A549 (cell line): ENCODE results near the gene DHPS. TPM values are rescaled to one million over a fixed set of nuclear protein-coding genes. Genes with fewer than 3 reads are reported as not detected.

Experiments
- ATAC-seq, 2 experiments: fragments of 200-7000 bp in 1 of 2; fragments of >200 bp in 1 of 2; cut with Nextera tagmentation in 1 of 2; cut with Tn5 transposase in 1 of 2; 3 replicates each; pipeline versions ENCODE4 v1.8.0 to v1.9.1; 2018 to 2020; ENCODE audit warnings: mild to moderate bottlenecking in 1 of 2, moderate library complexity in 1 of 2
- CTCF ChIA-PET: fragments of 300-600 bp; sonication (Branson Sonifier 250); formaldehyde crosslinking; extraction: SDS; loops from one replicate; lab custom pipeline; 2021; ENCODE audit warnings: antibody characterized with exemption, inconsistent platforms; lab: Yijun Ruan, JAX
- POLR2A ChIA-PET: fragments of 350-600 bp; formaldehyde crosslinking; extraction: SDS; loops from one replicate; lab custom pipeline; 2021; ENCODE audit warnings: antibody characterized with exemption, inconsistent platforms; lab: Yijun Ruan, JAX
- DNase-seq, 2 experiments: peaks; one replicate each; pipeline versions ENCODE4 v3.0.0 to v3.0.0-alpha.2; 2011 to 2016; ENCODE audit warnings: low read depth in 1 of 2, low spot score in 1 of 2
- FAIRE-seq: peaks from 2 replicates; lab custom pipeline; 2011; peaks lifted over from hg19 to GRCh38; lab: Jason Lieb, UNC
- H3K27ac ChIP-seq, 2 experiments: fragments of >200 bp; sonication (Bioruptor Twin); formaldehyde crosslinking; 3 replicates each; pipeline ENCODE4 v1.5.1; 2016 to 2017
- H3K4me1 ChIP-seq: fragments of >200 bp; sonication (Bioruptor Twin); formaldehyde crosslinking; 3 replicates; pipeline ENCODE4 v1.6.1; 2016
- H3K4me2 ChIP-seq: fragments of >200 bp; sonication (Bioruptor Twin); formaldehyde crosslinking; 3 replicates; pipeline ENCODE4 v1.6.1; 2016
- H3K4me3 ChIP-seq: fragments of >200 bp; sonication (Bioruptor Twin); formaldehyde crosslinking; 3 replicates; pipeline ENCODE4 v1.5.1; 2016
- H3K9me3 ChIP-seq: fragments of >200 bp; sonication (Bioruptor Twin); formaldehyde crosslinking; 3 replicates; pipeline ENCODE4 v1.6.1; 2016
- BHLHE40 ChIP-seq: IDR thresholded peaks from 2 replicates; pipeline ENCODE4 v1.6.1; 2012; ENCODE audit warnings: low read depth, low read length, inconsistent platforms
- CBX8 ChIP-seq: fragments of 200-600 bp; sonication (generic); IDR thresholded peaks from 2 replicates; pipeline ENCODE4 v1.6.1; 2016
- CEBPB ChIP-seq, 2 experiments: fragments of >200 bp in 1 of 2; sonication (Bioruptor Twin) in 1 of 2; formaldehyde crosslinking in 1 of 2; IDR thresholded peaks; 2 replicates each; pipeline ENCODE4 v1.6.1; 2012 to 2016
- CHD2 ChIP-seq: fragments of 150-350 bp; IDR thresholded peaks from 2 replicates; pipeline ENCODE4 v1.6.1; 2014; ENCODE audit warnings: low read length; ENCODE audit not compliant: partially characterized antibody
- FOSB ChIP-seq: fragments of 250-450 bp; sonication (Bioruptor Pico); IDR thresholded peaks from 2 replicates; pipeline ENCODE4 v1.5.0; 2020; ENCODE audit warnings: mild to moderate bottlenecking, moderate library complexity
- FOSL2 ChIP-seq, 2 experiments: fragments of 450-650 bp in 1 of 2; fragments of >200 bp in 1 of 2; sonication (Bioruptor Twin) in 1 of 2; formaldehyde crosslinking; IDR thresholded peaks; 2 replicates each; pipeline versions ENCODE4 v1.5.0 to v1.6.1; 2016 to 2020; ENCODE audit warnings: mild to moderate bottlenecking in 1 of 2, moderate library complexity in 1 of 2
- HDAC2 ChIP-seq: fragments of 200-600 bp; sonication (generic); IDR thresholded peaks from 2 replicates; pipeline ENCODE4 v1.6.1; 2016
- HOXA7 ChIP-seq: fragments of 250-450 bp; sonication (Bioruptor Pico); IDR thresholded peaks from 2 replicates; pipeline ENCODE4 v1.5.0; 2020; ENCODE audit warnings: mild to moderate bottlenecking, moderate library complexity
- HOXB13 ChIP-seq: fragments of 250-450 bp; sonication (Bioruptor Pico); IDR thresholded peaks from 2 replicates; pipeline ENCODE4 v1.5.0; 2020; ENCODE audit warnings: low read depth, mild to moderate bottlenecking, moderate library complexity
- JUN ChIP-seq, 2 experiments: fragments of >200 bp; sonication (Bioruptor Twin); formaldehyde crosslinking; IDR thresholded peaks; 2 replicates in 1 of 2; 3 replicates in 1 of 2; pipeline ENCODE4 v1.6.1; 2016 to 2017
- KDM1A ChIP-seq: fragments of 200-600 bp; sonication (generic); IDR thresholded peaks from 2 replicates; pipeline ENCODE4 v1.6.1; 2016; ENCODE audit warnings: low read depth, mild to moderate bottlenecking
- KDM5A ChIP-seq: fragments of 200-600 bp; sonication (generic); IDR thresholded peaks from 2 replicates; pipeline ENCODE4 v1.6.1; 2016; ENCODE audit warnings: antibody characterized with exemption, mild to moderate bottlenecking
- MYC ChIP-seq: IDR thresholded peaks from 2 replicates; pipeline ENCODE4 v1.6.1; 2012; ENCODE audit warnings: mild to moderate bottlenecking, inconsistent platforms, low read length, improper control_type of control experiment, borderline replicate concordance
- NFE2L2 ChIP-seq: fragments of 150-350 bp; conservative IDR thresholded peaks from 2 replicates; pipeline ENCODE4 v1.6.1; 2014; ENCODE audit warnings: low read length
- NPAS2 ChIP-seq: fragments of 250-450 bp; sonication (Bioruptor Pico); IDR thresholded peaks from 2 replicates; pipeline ENCODE4 v1.8.0; 2022; ENCODE audit warnings: mild to moderate bottlenecking, moderate library complexity, borderline replicate concordance
- PHF8 ChIP-seq: fragments of 200-600 bp; sonication (generic); IDR thresholded peaks from 2 replicates; pipeline ENCODE4 v1.6.1; 2016; ENCODE audit warnings: low read depth, mild to moderate bottlenecking, antibody characterized with exemption, moderate library complexity, borderline replicate concordance
- TFCP2L1 ChIP-seq: fragments of 250-450 bp; sonication (Bioruptor Pico); IDR thresholded peaks from 2 replicates; pipeline ENCODE4 v1.5.0; 2021; ENCODE audit warnings: mild to moderate bottlenecking
- TP53 ChIP-seq: fragments of 250-450 bp; sonication (Bioruptor Pico); IDR thresholded peaks from 2 replicates; pipeline ENCODE4 v1.5.0; 2021; ENCODE audit warnings: mild to moderate bottlenecking, moderate library complexity
- ZSCAN20 ChIP-seq: fragments of 250-450 bp; sonication (Bioruptor Pico); IDR thresholded peaks from 2 replicates; pipeline ENCODE4 v1.8.0; 2022; ENCODE audit warnings: mild to moderate bottlenecking, moderate library complexity
- WGBS: methylation state at CpG from one replicate; pipeline ENCODE4 v1.1.6; 2017; ENCODE audit errors: missing lambda C conversion rate; 5-methylcytosine and 5-hydroxymethylcytosine counted together
- polyA minus RNA-seq: library from RNA; depleted of rRNA, polyadenylated mRNA; stranded (reverse); fragments of >200 nt; gene quantifications from 2 replicates; pipeline ENCODE4 v1.2.3, GENCODE V29; 2011; rRNA and poly(A)+ RNA removed
- polyA plus RNA-seq, 4 experiments: library from polyadenylated mRNA; depleted of rRNA in 3 of 4; stranded (reverse); fragments of >200 nt; fragmentation: RNase III in 1 of 4; extraction: RNeasy Plus Mini Kit Qiagen cat#74134 plus additional on column Dnase treatment in 1 of 4; gene quantifications; 2 replicates in 3 of 4; 3 replicates in 1 of 4; pipeline ENCODE4 v1.2.3, GENCODE V29; 2011 to 2017
- TF ChIP-seq, protein P1 (sequence below): IDR thresholded peaks from 2 replicates; pipeline ENCODE4 v1.6.1; 2012
- TF ChIP-seq, protein P2 (sequence below): fragments of >200 bp; sonication (Bioruptor Twin); formaldehyde crosslinking; IDR thresholded peaks from 2 replicates; pipeline ENCODE4 v1.6.1; 2016
- TF ChIP-seq, protein P3 (sequence below): fragments of 450-650 bp; IDR thresholded peaks from 2 replicates; pipeline ENCODE4 v1.6.1; 2014; ENCODE audit warnings: antibody characterized with exemption
- TF ChIP-seq, protein P4 (sequence below): fragments of 150-350 bp; IDR thresholded peaks from 2 replicates; pipeline ENCODE4 v1.6.1; 2014; ENCODE audit warnings: low read depth, mild to moderate bottlenecking, low read length
- TF ChIP-seq, protein P5 (sequence below): fragments of 250-450 bp; sonication (Bioruptor Pico); IDR thresholded peaks from 2 replicates; pipeline ENCODE4 v1.5.0; 2021; ENCODE audit warnings: mild to moderate bottlenecking, moderate library complexity, borderline replicate concordance
- TF ChIP-seq, protein P6 (sequence below): fragments of 200-600 bp; sonication (generic); IDR thresholded peaks from 2 replicates; pipeline ENCODE4 v1.6.1; 2016; ENCODE audit warnings: antibody characterized with exemption, mild to moderate bottlenecking, moderate library complexity
- TF ChIP-seq, protein P7 (sequence below): IDR thresholded peaks from 2 replicates; pipeline ENCODE4 v1.6.1; 2012; ENCODE audit warnings: low read depth, borderline replicate concordance
- TF ChIP-seq, protein P8 (sequence below): fragments of >200 bp; sonication (Bioruptor Twin); formaldehyde crosslinking; IDR thresholded peaks from 3 replicates; pipeline ENCODE4 v1.6.1; 2016

DHPS gene
- polyA plus RNA-seq (2011; rRNA removed) (63.7 and 71.9 TPM in 2 replicates), polyA plus RNA-seq (2017; fragmentation: RNase III; extraction: RNeasy Plus Mini Kit Qiagen cat#74134 plus additional on column Dnase treatment) (55.3 to 58.3 TPM (median 57.8 TPM) in 3 replicates), polyA minus RNA-seq (56.8 and 69.7 TPM in 2 replicates)
- 92.1 and 94.5 TPM in 2 replicates for polyA plus RNA-seq (2012; cell fraction: cytosol; rRNA removed)
- polyA plus RNA-seq (2012; cell fraction: nucleus; rRNA removed), result 177 and 198 TPM in 2 replicates

DNA sequence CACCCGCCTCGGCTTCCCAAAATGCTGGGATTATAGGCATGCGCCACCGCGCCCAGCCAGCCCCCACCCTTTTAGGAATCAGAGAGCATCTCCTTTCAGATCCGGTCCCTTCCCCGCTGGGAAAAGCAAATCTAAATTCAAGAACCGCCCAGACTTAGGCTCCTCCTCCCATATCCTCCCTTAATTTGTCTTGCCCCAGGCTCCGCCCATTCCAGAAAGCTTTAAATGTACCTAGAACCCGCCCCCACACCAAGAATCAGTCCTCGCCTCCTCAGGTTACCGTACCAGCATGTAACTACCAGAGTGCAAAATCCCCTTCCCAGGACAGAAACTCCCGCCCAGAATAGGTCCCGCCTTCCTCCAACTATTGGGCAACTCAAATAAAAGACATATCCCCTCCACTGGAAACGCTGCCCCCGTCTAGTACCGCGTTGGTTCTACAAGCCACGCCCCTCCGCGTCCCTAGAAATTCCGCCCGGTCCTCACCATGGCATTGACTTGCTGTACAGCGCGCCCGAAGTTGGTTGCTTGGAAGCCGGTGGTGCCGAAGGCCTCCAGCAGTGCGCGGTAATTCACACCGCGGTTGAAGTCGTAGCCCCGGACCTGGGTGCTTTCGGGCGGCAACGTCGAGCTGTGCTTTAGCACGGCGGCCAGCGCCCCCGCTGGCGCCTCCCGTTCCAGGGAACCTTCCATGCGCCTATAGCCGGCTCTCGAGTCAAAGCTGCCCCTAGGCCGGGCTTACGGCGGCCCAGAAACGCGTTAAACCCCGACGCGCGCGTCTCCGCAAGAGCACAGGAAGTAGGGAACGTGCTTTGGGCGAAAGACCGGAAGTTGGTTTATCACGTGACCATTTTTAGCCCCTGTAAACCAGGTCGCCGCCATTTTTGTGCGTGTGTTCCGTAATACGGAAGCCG lies at the start of gene DHPS:
DHPS (minus strand) TSS at position 807 of the 914 bp plus-strand sequence; CDS start at position 693, 114 bp downstream.
- Histone ChIP-seq H3K27ac (peak within 1 kb of the TSS; percentile 97 to 100), H3K4me3 (peak within 1 kb of the TSS; percentile 98), H3K4me2 (peak within 1 kb of the TSS; percentile 59), H3K9me3 (no peaks in the 10 kb centered on the region), H3K4me1 (no peaks in the 10 kb centered on the region)
- under 1% methylated on average over 42 of the region's 68 CpGs for WGBS
- ChIA-PET POLR2A (interaction anchor here (0.7 to 1.5 kb wide), 4 partner anchors 15 to 156 kb away, joined by 3 to 13 read pairs (median 6); partner anchors contain the start of genes MAN2B1, TRIR and WDR83), CTCF (interaction anchor here (0.7 to 1.9 kb wide), 3 partner anchors 9 to 56 kb away, joined by 3 to 6 read pairs (median 3); partner anchors contain the start of gene GET3)
- peak; percentile 83 to 85 for ATAC-seq
- peak; percentile 86 to 98 for DNase-seq
- FAIRE-seq, result no peak
- TF ChIP-seq, protein P1, sequence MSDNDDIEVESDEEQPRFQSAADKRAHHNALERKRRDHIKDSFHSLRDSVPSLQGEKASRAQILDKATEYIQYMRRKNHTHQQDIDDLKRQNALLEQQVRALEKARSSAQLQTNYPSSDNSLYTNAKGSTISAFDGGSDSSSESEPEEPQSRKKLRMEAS, result peak; percentile 60
- no peak for TF ChIP-seq CBX8
- TF ChIP-seq NFE2L2, result no peak
- TF ChIP-seq, protein P2, sequence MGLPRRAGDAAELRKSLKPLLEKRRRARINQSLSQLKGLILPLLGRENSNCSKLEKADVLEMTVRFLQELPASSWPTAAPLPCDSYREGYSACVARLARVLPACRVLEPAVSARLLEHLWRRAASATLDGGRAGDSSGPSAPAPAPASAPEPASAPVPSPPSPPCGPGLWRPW, result no peak
- TF ChIP-seq HOXB13, result no peak
- TF ChIP-seq ZSCAN20 (CRISPR knock-in tag), result no peak
- TF ChIP-seq, protein P3, sequence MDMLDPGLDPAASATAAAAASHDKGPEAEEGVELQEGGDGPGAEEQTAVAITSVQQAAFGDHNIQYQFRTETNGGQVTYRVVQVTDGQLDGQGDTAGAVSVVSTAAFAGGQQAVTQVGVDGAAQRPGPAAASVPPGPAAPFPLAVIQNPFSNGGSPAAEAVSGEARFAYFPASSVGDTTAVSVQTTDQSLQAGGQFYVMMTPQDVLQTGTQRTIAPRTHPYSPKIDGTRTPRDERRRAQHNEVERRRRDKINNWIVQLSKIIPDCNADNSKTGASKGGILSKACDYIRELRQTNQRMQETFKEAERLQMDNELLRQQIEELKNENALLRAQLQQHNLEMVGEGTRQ, result peak; percentile 93
- TF ChIP-seq HDAC2, result no peak
- TF ChIP-seq FOSL2 (IDR thresholded peaks at IDR 0.05), result no peak
- no peak for TF ChIP-seq FOSL2 (CRISPR knock-in tag; IDR thresholded peaks at IDR 0.05)
- TF ChIP-seq HOXA7 (CRISPR knock-in tag), result peak; percentile 69
- TF ChIP-seq KDM5A, result 0 out of 2 replicates have a peak, but pooled peaks have one; percentile 36
- TF ChIP-seq MYC, result no peak
- TF ChIP-seq TFCP2L1 (CRISPR knock-in tag), result 0 out of 2 replicates have a peak, but pooled peaks have one; percentile 45
- TF ChIP-seq JUN (IDR thresholded peaks at IDR 0.05), result peak; percentile 16 to 74; a peak in 4 of 5 replicates
- no peak for TF ChIP-seq NPAS2
- TF ChIP-seq, protein P4, sequence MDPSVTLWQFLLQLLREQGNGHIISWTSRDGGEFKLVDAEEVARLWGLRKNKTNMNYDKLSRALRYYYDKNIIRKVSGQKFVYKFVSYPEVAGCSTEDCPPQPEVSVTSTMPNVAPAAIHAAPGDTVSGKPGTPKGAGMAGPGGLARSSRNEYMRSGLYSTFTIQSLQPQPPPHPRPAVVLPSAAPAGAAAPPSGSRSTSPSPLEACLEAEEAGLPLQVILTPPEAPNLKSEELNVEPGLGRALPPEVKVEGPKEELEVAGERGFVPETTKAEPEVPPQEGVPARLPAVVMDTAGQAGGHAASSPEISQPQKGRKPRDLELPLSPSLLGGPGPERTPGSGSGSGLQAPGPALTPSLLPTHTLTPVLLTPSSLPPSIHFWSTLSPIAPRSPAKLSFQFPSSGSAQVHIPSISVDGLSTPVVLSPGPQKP, result no peak
- TF ChIP-seq, protein P5, sequence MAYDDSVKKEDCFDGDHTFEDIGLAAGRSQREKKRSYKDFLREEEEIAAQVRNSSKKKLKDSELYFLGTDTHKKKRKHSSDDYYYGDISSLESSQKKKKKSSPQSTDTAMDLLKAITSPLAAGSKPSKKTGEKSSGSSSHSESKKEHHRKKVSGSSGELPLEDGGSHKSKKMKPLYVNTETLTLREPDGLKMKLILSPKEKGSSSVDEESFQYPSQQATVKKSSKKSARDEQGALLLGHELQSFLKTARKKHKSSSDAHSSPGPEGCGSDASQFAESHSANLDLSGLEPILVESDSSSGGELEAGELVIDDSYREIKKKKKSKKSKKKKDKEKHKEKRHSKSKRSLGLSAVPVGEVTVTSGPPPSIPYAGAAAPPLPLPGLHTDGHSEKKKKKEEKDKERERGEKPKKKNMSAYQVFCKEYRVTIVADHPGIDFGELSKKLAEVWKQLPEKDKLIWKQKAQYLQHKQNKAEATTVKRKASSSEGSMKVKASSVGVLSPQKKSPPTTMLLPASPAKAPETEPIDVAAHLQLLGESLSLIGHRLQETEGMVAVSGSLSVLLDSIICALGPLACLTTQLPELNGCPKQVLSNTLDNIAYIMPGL (CRISPR knock-in tag), result no peak
- TF ChIP-seq, protein P6, sequence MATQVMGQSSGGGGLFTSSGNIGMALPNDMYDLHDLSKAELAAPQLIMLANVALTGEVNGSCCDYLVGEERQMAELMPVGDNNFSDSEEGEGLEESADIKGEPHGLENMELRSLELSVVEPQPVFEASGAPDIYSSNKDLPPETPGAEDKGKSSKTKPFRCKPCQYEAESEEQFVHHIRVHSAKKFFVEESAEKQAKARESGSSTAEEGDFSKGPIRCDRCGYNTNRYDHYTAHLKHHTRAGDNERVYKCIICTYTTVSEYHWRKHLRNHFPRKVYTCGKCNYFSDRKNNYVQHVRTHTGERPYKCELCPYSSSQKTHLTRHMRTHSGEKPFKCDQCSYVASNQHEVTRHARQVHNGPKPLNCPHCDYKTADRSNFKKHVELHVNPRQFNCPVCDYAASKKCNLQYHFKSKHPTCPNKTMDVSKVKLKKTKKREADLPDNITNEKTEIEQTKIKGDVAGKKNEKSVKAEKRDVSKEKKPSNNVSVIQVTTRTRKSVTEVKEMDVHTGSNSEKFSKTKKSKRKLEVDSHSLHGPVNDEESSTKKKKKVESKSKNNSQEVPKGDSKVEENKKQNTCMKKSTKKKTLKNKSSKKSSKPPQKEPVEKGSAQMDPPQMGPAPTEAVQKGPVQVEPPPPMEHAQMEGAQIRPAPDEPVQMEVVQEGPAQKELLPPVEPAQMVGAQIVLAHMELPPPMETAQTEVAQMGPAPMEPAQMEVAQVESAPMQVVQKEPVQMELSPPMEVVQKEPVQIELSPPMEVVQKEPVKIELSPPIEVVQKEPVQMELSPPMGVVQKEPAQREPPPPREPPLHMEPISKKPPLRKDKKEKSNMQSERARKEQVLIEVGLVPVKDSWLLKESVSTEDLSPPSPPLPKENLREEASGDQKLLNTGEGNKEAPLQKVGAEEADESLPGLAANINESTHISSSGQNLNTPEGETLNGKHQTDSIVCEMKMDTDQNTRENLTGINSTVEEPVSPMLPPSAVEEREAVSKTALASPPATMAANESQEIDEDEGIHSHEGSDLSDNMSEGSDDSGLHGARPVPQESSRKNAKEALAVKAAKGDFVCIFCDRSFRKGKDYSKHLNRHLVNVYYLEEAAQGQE, result no peak
- TF ChIP-seq CHD2, result no peak
- TF ChIP-seq, protein P7, sequence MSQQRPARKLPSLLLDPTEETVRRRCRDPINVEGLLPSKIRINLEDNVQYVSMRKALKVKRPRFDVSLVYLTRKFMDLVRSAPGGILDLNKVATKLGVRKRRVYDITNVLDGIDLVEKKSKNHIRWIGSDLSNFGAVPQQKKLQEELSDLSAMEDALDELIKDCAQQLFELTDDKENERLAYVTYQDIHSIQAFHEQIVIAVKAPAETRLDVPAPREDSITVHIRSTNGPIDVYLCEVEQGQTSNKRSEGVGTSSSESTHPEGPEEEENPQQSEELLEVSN, result no peak
- TF ChIP-seq, protein P8, sequence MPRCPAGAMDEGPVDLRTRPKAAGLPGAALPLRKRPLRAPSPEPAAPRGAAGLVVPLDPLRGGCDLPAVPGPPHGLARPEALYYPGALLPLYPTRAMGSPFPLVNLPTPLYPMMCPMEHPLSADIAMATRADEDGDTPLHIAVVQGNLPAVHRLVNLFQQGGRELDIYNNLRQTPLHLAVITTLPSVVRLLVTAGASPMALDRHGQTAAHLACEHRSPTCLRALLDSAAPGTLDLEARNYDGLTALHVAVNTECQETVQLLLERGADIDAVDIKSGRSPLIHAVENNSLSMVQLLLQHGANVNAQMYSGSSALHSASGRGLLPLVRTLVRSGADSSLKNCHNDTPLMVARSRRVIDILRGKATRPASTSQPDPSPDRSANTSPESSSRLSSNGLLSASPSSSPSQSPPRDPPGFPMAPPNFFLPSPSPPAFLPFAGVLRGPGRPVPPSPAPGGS, result 0 out of 3 replicates have a peak, but pooled peaks have one; percentile 24
- no peak for TF ChIP-seq TP53
- TF ChIP-seq PHF8, result peak; percentile 81
- TF ChIP-seq BHLHE40, result no peak; the same call in 1 of the 2 replicates
- TF ChIP-seq KDM1A, result no peak
- TF ChIP-seq FOSB (CRISPR knock-in tag), result peak; percentile 42; the same call in 1 of the 2 replicates
- peak in 1 of 2 experiments; percentile 80; a peak in 2 of 4 replicates for TF ChIP-seq CEBPB (IDR thresholded peaks at IDR 0.05)
